Aorta (tissue), 5 donors: ENCODE data around the gene SLC30A2. TPM values are rescaled to one million over a fixed set of nuclear protein-coding genes. Genes with fewer than 3 reads are reported as not detected.

Experiments used
- ATAC-seq: fragments of 200-7000 bp; cut with Tn5 transposase; one replicate; pipeline ENCODE4 v1.9.1; 2022; ENCODE audit warnings: moderate library complexity; ENCODE audit not compliant: low FRiP score
- DNase-seq, 2 donors: peaks; one replicate each; pipeline ENCODE4 v3.0.0-alpha.2; 2020
- H3K27ac ChIP-seq, 2 donors: one replicate each; pipeline ENCODE4 v1.5.1; 2013; ENCODE audit warnings: low read length in 2 of 2, mild to moderate bottlenecking in 2 of 2, moderate library complexity in 2 of 2, control low read depth in 1 of 2, inconsistent platforms in 1 of 2, low read depth in 1 of 2
- H3K27me3 ChIP-seq, 2 donors: one replicate each; pipeline ENCODE4 v1.6.1; 2013; ENCODE audit warnings: control low read depth in 1 of 2, low read length in 1 of 2, mild to moderate bottlenecking in 1 of 2, moderate library complexity in 1 of 2; ENCODE audit not compliant: insufficient read depth in 2 of 2, control insufficient read depth in 1 of 2
- H3K36me3 ChIP-seq, 2 donors: one replicate each; pipeline ENCODE4 v1.6.1; 2013; ENCODE audit warnings: control low read depth in 1 of 2, low read length in 1 of 2, mild to moderate bottlenecking in 1 of 2; ENCODE audit not compliant: insufficient read depth in 2 of 2, control insufficient read depth in 1 of 2
- H3K4me1 ChIP-seq, 2 donors: one replicate each; pipeline ENCODE4 v1.6.1; 2013; ENCODE audit warnings: low read length in 2 of 2, control low read depth in 1 of 2, mild to moderate bottlenecking in 1 of 2, moderate library complexity in 1 of 2; ENCODE audit not compliant: insufficient read depth in 2 of 2, control insufficient read depth in 1 of 2
- H3K4me3 ChIP-seq, 2 donors: one replicate each; pipeline ENCODE4 v1.5.1; 2013; ENCODE audit warnings: low read length in 2 of 2, control low read depth in 1 of 2, mild to moderate bottlenecking in 1 of 2
- H3K9me3 ChIP-seq: one replicate; pipeline ENCODE4 v1.6.1; 2013; ENCODE audit warnings: mild to moderate bottlenecking, low read length; ENCODE audit not compliant: control insufficient read depth
- WGBS, 2 donors: extraction: QIAGEN DNeasy Blood & Tissue Kit; methylation state at CpG; one replicate each; pipeline ENCODE4 v1.1.7; 2013; 5-methylcytosine and 5-hydroxymethylcytosine counted together
- intact Hi-C, 2 donors: fragments of 100-400 bp; cut with DNase I; formaldehyde crosslinking; loops; one replicate each; pipeline versions ENCODE4 v1.14.2 to v1.15.0; 2022
- polyA plus RNA-seq, 2 donors: library from polyadenylated mRNA; stranded (reverse); fragments of 200-250 nt; gene quantifications; one replicate each; pipeline ENCODE4 v1.2.3, GENCODE V29; 2013
- total RNA-seq, 2 donors: library from RNA; stranded (reverse); fragmentation: NEBNext Ultra II Directional; extraction: Animal tissue kit (Norgen Biotek cat#: 25700); gene quantifications; one replicate each; pipeline ENCODE4 v1.2.1, GENCODE V29; 2021
- donor health status: healthy with polysubstance abuse.
- donor health status: Bipolar disorder and iron deficiency.
- donor health status: DM: no; HTN: no; CAD: no.
- donor health status: DM: no; HTN: no; CAD: no.
- donor health status: DM: yes; HTN: yes; CAD: no.

Gene SLC30A2
- total and polyA plus RNA-seq, 4 donors, result 0.13 TPM; not detected in 3

DNA sequence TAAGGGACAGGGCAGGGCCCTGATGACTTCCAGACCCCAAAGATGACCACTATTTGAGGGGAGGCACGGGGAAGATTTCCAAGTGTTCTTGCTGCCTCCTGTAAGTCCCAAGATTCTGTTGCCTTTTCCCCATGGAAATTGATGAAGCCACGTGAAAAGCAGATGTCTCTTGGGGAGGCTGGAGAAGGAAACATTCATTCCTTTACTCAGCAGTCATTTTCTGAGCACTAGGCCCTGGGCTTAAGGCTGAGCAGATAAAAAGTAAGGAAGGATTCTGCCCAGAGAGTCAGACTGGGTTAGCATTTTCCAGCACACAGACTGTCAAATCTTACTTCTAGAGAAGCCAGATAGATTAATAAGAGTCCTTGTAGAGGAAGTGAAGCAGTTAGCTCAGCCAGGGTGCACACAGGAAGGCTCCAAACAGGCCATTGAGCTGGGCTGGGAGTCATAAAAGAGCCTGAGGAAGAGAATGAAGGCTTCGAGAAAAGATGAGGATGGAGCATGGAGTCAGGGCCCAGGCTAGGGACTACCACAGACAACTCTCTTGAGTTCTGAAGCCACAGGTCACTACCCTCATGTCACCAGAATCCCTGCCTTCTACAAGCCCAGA is 14.2 kb downstream of the SLC30A2 start:
- no peak for DNase-seq
- Histone ChIP-seq H3K27me3 (no peaks in the 10 kb centered on the region), H3K4me1 (no peaks in the 10 kb centered on the region), H3K9me3 (no peaks in the 10 kb centered on the region), H3K4me3 (no peak overlapping the region), H3K27ac (no peak overlapping the region), H3K36me3 (no peaks in the 10 kb centered on the region)
- intact Hi-C loops, result no loop called here
- WGBS, 2 donors, result 77 to 81% methylated on average over 3 of the region's 3 CpGs
- ATAC-seq, result no peak

DNA sequence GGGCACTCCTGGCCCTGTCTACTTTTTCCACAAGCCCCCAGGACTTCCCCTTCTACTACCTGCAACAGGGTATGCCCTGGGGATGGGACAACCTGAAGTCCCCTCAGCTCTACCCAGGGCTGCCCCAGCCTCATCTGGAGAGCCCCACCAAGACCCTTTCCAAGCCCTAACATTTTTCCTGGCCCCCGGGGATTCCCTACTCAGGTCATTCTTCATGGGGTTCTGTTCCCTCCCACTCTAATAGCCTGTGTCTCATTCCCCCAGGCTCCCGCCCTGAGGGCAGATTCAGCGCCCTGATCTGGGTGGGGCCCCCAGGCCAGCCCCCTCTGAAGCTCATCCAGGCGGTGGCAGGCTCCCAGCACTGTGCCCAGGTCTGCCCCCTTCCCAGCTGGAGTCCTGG is 14.7 kb downstream of the SLC30A2 start:
- Histone ChIP-seq H3K4me3 (no peak overlapping the region), H3K27ac (no peak overlapping the region), H3K9me3 (no peaks in the 10 kb centered on the region), H3K27me3 (no peaks in the 10 kb centered on the region), H3K4me1 (no peaks in the 10 kb centered on the region), H3K36me3 (no peaks in the 10 kb centered on the region)
- WGBS, 2 donors, result 91 to 93% methylated on average over 4 of the region's 4 CpGs
- intact Hi-C loops, result no loop called here
- ATAC-seq, result no peak
- no peak for DNase-seq

DNA sequence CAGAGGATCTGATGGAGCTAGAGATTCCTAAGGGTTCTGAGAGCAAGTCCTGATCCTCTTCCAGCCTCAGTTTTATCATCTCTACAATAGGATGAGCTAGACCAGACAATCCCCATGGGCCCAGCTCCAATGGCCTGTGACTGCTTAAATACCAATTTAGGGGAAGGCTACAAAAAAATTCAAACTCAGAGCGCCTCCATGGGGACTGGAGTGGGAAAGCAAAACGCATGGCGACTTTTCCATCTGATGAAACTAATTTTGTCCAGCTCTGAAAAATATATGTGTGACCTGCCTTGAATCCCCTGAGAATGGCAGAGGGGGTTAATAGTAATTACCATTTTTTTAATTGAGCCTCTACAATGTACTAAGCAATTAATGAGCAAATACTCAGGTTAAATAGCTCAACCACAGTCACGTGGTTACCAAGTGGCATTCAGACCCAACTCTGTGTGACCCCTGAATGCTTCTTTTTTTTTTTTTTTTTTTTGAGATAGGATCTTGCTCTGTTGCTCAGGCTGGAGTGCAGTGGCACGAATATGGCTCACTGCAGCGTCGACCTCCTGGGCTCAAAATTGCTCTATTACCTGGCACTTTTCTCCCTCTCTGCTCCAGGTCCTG is 15.9 kb downstream of the SLC30A2 start:
- Histone ChIP-seq H3K36me3 (no peaks in the 10 kb centered on the region), H3K27me3 (no peaks in the 10 kb centered on the region), H3K4me1 (no peaks in the 10 kb centered on the region), H3K9me3 (no peaks in the 10 kb centered on the region), H3K27ac (no peak overlapping the region), H3K4me3 (no peak overlapping the region)
- no peak for ATAC-seq
- WGBS, 2 donors, result 94 to 95% methylated on average over 7 of the region's 7 CpGs
- no peak for DNase-seq
- intact Hi-C loops, result no loop called here

DNA sequence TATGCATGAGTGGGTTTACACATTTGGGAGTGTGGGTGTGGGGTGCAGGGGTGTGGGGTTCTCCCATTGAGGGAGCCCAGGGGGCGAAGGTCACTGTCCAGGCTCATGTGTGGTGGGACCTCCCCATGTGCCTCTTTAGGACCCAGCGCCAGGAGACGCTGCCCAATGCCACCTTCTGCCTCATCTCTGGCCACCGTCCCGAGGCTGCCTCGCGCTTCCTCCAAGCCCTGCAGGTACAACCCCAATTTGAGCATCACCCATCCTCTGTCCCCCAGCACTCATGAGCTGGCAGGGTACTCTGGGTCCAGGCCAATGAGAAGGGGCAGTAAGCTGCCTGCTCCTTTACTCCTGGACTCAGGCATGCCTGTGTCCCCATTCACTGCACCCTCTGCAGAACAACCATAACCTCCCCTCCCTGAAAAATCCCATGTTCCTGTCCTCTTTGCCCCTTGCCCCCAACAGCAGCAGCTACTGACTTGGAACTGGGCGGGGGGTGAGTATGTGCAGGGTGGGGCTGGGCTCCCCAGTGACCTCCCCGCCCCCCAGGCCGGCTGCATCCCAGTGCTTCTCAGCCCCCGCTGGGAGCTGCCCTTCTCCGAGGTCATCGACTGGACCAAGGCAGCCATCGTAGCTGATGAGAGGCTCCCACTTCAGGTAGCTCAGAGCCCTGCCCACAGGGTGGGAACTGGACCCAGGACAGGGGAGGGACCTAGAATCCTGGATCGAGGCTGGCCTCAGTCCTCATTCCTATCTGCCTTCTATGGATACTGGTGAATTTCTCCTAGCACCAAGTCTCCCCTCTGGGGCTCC is 16.7 kb downstream of the SLC30A2 start:
- Histone ChIP-seq H3K27me3 (no peaks in the 10 kb centered on the region), H3K9me3 (no peaks in the 10 kb centered on the region), H3K27ac (no peak overlapping the region), H3K4me1 (no peaks in the 10 kb centered on the region), H3K4me3 (no peak overlapping the region), H3K36me3 (no peaks in the 10 kb centered on the region)
- WGBS, 2 donors, result 86 to 87% methylated on average over 14 to 15 of the region's 15 CpGs
- ATAC-seq, result no peak
- intact Hi-C loops, result no loop called here
- DNase-seq, result no peak

DNA sequence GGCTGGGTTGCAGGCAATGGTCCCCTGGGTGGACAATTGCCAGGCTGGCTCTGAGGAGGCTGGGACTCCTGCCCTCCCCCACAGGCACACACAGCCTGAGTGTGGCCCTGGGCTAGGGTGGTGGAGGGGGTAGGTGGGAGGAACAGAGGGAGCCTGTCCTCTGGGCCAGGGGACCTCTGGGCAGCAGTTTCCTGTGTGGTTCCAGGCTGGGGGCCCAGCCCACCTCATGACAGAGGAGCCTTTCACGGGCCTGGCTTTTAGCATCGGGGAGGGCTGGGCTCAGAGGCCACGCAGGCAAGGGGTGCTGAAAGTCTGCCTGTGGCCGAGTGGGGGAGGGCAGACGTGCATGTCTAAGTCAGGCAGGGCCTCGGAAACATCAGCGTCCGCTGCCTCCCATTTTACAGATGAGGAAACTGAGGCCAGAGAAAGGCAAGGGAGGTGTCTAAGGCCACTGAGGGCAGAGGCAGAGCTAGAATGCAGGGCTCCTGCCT is 17.4 kb downstream of the SLC30A2 start:
- intact Hi-C loops, result no loop called here

DNA sequence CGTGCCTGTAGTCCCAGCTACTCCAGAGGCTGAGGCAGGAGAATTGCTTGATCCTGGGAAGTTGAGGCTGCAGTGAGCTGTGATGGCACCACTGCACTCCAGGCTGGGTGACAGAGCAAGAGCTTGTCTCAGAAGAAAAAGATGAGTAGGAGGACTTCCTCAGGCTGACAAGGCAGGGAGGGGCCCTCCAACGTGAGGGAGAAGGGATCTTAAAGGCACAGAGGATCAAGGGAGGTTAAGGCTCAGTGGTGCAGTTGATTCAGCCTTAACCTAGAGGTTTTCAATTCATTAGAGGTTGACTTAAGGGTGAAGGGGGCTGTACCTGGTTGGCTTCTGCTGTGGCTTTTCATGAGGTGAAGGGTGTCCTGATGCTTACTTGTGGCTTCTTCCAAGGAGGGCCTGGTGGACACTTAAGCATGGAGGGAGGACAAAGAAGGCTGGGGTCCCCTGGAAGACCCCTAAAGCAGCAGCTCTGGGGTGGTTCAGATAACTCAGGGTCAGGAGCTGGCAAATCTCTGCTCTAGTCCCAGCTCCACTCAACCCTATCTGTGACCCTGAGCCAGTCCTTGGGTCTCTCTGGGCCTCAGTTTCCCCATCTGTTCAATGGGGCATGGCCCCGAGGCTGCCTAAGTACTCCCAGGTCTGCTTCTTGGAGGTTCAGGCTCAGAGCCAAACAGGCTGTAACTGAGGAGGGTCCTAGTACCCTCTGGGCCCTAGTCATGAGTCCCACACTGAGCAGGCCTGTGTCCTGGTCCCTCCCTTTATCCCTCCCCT is 18.0 kb downstream of the SLC30A2 start:
- ATAC-seq (no peak), DNase-seq (no peak)
- intact Hi-C loops, result no loop called here
- H3K4me1 ChIP-seq, result no peaks in the 10 kb centered on the region
- no peak overlapping the region for H3K4me3 ChIP-seq
- H3K9me3 ChIP-seq, result no peaks in the 10 kb centered on the region
- no peak overlapping the region for H3K27ac ChIP-seq
- no peaks in the 10 kb centered on the region for H3K27me3 ChIP-seq
- WGBS, 2 donors, result 39 to 50% methylated on average over 2 to 3 of the region's 3 CpGs
- no peaks in the 10 kb centered on the region for H3K36me3 ChIP-seq

More for the DNA sequence above, 17.4 kb downstream of the SLC30A2 start:
- WGBS, 2 donors, result 76 to 78% methylated on average over 8 of the region's 8 CpGs
- ATAC-seq, result no peak
- Histone ChIP-seq H3K4me1 (no peaks in the 10 kb centered on the region), H3K36me3 (no peaks in the 10 kb centered on the region), H3K4me3 (no peak overlapping the region), H3K9me3 (no peaks in the 10 kb centered on the region), H3K27ac (no peak overlapping the region), H3K27me3 (no peaks in the 10 kb centered on the region)
- DNase-seq, result no peak

DNA sequence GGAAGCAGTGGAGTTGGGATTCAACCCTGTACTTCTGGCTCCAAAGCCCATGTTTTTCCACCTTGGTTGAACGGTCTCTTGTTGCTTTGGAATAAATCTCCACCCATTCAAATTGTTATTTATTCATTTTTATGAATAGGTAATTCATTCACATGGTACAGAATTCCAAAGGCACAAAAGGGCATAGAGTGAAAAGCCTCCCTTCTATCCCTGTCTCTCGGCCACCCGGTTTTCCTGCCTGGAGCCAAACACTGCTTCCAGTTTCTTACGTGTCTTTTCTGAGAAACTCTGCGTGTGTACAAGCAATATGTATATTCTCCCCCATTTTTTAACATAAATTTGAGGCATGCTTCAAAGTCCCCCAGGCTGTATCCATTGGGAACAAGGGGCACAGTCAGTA is 20.4 kb downstream of the SLC30A2 start:
- ATAC-seq (no peak), DNase-seq (no peak)
- Histone ChIP-seq H3K27me3 (no peaks in the 10 kb centered on the region), H3K9me3 (no peaks in the 10 kb centered on the region), H3K36me3 (no peaks in the 10 kb centered on the region), H3K27ac (no peak overlapping the region), H3K4me1 (no peaks in the 10 kb centered on the region), H3K4me3 (no peak overlapping the region)
- WGBS, 2 donors, result 70 to 81% methylated on average over 5 of the region's 5 CpGs
- intact Hi-C loops, result no loop called here

DNA sequence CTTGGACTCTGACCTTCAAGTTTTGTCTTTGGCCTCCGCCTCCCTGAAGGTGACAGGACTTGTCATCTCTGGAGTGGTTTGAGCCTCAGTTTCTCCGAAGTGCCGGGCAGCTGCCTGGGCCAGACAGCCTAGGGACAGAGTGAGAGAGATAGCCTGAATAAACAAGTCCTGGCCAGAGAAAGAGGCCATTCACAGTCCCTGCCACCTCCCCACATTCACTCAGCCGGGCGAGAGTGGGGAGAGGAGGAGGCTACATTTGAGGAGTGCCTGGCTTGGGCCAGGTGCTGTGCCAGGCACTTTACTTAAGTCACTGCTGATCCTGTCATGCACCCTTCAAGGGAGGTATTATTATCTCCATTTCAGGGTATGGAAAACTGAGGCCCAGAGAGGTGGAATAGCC is 20.9 kb downstream of the SLC30A2 start:
- ATAC-seq (no peak), DNase-seq (no peak)
- no peak overlapping the region for H3K27ac ChIP-seq
- no peaks in the 10 kb centered on the region for H3K4me1 ChIP-seq
- H3K36me3 ChIP-seq, result no peaks in the 10 kb centered on the region
- H3K4me3 ChIP-seq, result no peak overlapping the region
- no peaks in the 10 kb centered on the region for H3K27me3 ChIP-seq
- 59 to 64% methylated on average over 5 of the region's 5 CpGs for WGBS, 2 donors
- H3K9me3 ChIP-seq, result no peaks in the 10 kb centered on the region
- intact Hi-C loops, result no loop called here
